Ovary (tissue), 9 donors: ENCODE measurements around the gene MTURN. TPM values are rescaled to one million over a fixed set of nuclear protein-coding genes. Genes with fewer than 3 reads are reported as not detected.
"Not testable (repeated sequence)": the region's sequence is repeated elsewhere in the genome, so short reads cannot be mapped to it uniquely, and the experiment has no call there.

Source experiments
- DNase-seq, 5 donors: peaks; one replicate each; pipeline ENCODE4 v3.0.0-alpha.2; 2019 to 2020
- H3K27ac ChIP-seq, 2 donors: fragments of 200-600 bp; one replicate each; pipeline versions ENCODE4 v1.5.1 to v1.8.0; 2019 to 2022
- H3K27me3 ChIP-seq: fragments of 200-600 bp; one replicate; pipeline ENCODE4 v1.8.0; 2022
- H3K36me3 ChIP-seq: fragments of 200-600 bp; sonication (generic); one replicate; pipeline ENCODE4 v1.5.1; 2019
- H3K4me1 ChIP-seq: one replicate; pipeline ENCODE4 v1.8.1; 2013; ENCODE audit warnings: mild to moderate bottlenecking, moderate library complexity; ENCODE audit not compliant: insufficient read depth
- H3K4me3 ChIP-seq: fragments of 200-600 bp; sonication (generic); one replicate; pipeline ENCODE4 v1.5.1; 2017
- H3K9me3 ChIP-seq, 2 donors: fragments of 200-600 bp in 1 of 2; sonication (generic) in 1 of 2; one replicate each; pipeline versions ENCODE4 v1.5.1 to v1.8.1; 2013 to 2019; ENCODE audit warnings: mild to moderate bottlenecking in 1 of 2, moderate library complexity in 1 of 2
- EP300 ChIP-seq: sonication (generic); formaldehyde crosslinking; IDR thresholded peaks from one replicate; pipeline ENCODE4 v1.6.1; 2017; ENCODE audit warnings: antibody characterized with exemption
- POLR2A ChIP-seq: fragments of 450-650 bp; IDR thresholded peaks from one replicate; pipeline ENCODE4 v1.6.1; 2017; ENCODE audit warnings: antibody characterized with exemption, mild to moderate bottlenecking, moderate library complexity
- WGBS, 3 donors: extraction: QIAGEN DNeasy Blood & Tissue Kit in 1 of 3; methylation state at CpG; one replicate each; pipeline versions ENCODE4 v1.1.5 to v1.1.7; 2013 to 2017; 5-methylcytosine and 5-hydroxymethylcytosine counted together
- intact Hi-C, 4 donors: fragments of 100-400 bp; cut with DNase I; formaldehyde crosslinking; loops; one replicate each; pipeline versions ENCODE4 v1.11.0 to v1.15.1; 2022 to 2023
- polyA plus RNA-seq, 2 donors: library from polyadenylated mRNA; stranded (reverse); fragments of 200-250 nt in 1 of 2; fragments of 350-450 nt in 1 of 2; fragmentation: Illumina TruSeq in 1 of 2; extraction: RNeasy Lipid Tissue Mini Kit (QIAGEN cat#74804) in 1 of 2; gene quantifications; one replicate each; pipeline ENCODE4 v1.2.3, GENCODE V29; 2013 to 2014
- total RNA-seq, 7 donors: library from RNA; depleted of rRNA in 2 of 7; stranded (reverse); fragments of >200 nt in 2 of 7; fragmentation: NEBNext Ultra II Directional in 3 of 7; extraction: Animal tissue kit (Norgen Biotek cat#: 25700) in 3 of 7; gene quantifications; one replicate each; pipeline versions ENCODE4 v1.1.0 to v1.2.4, GENCODE V29; 2016 to 2023
- TF ChIP-seq, protein P1 (sequence below), 3 donors: fragments of 450-650 bp in 2 of 3; fragments of 200-600 bp in 1 of 3; IDR thresholded peaks; one replicate each; pipeline versions ENCODE4 v1.5.1 to v1.8.0; 2016 to 2022; ENCODE audit warnings: antibody characterized with exemption in 3 of 3, mild to moderate bottlenecking in 1 of 3
- donor health status: DM: no; HTN: no; CAD: no; lungs with moderate emphysema.
- donor health status: DM: no; HTN: no; CAD: no.
- donor health status: Bipolar disorder and iron deficiency.
- donor health status: DM: yes; HTN: yes; CAD: no.
- donor health status: DM: no; HTN: no; CAD: no.
- donor health status: DM: yes; HTN: yes; CAD: no.

The MTURN gene
- total and polyA plus RNA-seq, 9 donors: 14.7 to 65.1 (median 40.4) TPM

- Histone ChIP-seq H3K27ac (no peak overlapping the region), H3K4me3 (no peak overlapping the region), H3K4me1 (no peaks in the 10 kb centered on the region), H3K36me3 (no peaks in the 10 kb centered on the region), H3K9me3 (no peaks in the 10 kb centered on the region), H3K27me3 (no peaks in the 10 kb centered on the region)
- intact Hi-C loops: no loop called here
- DNase-seq: no peak
- TF ChIP-seq POLR2A (no peak), EP300 (no peak)
- TF ChIP-seq, protein P1, sequence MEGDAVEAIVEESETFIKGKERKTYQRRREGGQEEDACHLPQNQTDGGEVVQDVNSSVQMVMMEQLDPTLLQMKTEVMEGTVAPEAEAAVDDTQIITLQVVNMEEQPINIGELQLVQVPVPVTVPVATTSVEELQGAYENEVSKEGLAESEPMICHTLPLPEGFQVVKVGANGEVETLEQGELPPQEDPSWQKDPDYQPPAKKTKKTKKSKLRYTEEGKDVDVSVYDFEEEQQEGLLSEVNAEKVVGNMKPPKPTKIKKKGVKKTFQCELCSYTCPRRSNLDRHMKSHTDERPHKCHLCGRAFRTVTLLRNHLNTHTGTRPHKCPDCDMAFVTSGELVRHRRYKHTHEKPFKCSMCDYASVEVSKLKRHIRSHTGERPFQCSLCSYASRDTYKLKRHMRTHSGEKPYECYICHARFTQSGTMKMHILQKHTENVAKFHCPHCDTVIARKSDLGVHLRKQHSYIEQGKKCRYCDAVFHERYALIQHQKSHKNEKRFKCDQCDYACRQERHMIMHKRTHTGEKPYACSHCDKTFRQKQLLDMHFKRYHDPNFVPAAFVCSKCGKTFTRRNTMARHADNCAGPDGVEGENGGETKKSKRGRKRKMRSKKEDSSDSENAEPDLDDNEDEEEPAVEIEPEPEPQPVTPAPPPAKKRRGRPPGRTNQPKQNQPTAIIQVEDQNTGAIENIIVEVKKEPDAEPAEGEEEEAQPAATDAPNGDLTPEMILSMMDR (IDR thresholded peaks at IDR 0.05): no peak
- 80 to 86% (median 82%) methylated on average over 3 of the region's 3 CpGs for WGBS, 3 donors
These were observed 44.7 kb upstream of the MTURN start for GRCh38 chr7:30090111-30090510.

- DNase-seq: no peak
- intact Hi-C loops: no loop called here
- Histone ChIP-seq H3K9me3 (no peaks in the 10 kb centered on the region), H3K27ac (no peak overlapping the region), H3K4me3 (no peak overlapping the region), H3K4me1 (no peaks in the 10 kb centered on the region), H3K36me3 (no peaks in the 10 kb centered on the region), H3K27me3 (no peaks in the 10 kb centered on the region)
- no peak for TF ChIP-seq POLR2A
- WGBS, 3 donors: 41 to 62% (median 52%) methylated on average over 2 of the region's 2 CpGs
These were observed 43.3 kb upstream of the MTURN start for GRCh38 chr7:30091491-30091912.

DNA sequence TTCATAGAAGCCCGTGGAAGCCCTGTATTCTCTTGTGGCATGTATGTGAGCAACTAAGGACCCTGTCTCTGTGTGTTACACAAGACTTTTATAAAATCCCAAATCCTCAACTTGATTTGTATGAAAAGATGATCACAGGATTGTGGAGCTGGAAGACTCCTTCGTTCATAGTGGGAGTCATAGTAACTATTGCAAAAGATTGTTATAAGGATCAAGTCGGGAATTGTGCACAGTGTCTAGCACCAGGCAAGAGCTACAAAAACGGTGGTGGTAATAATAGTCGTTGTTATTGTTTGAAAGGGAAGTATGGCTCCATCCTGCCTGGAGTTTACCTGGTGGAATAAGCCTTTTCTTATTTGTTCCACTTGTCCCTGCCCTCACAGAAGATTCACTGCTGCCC, 42.8 kb upstream of the MTURN start:
- intact Hi-C loops: no loop called here
- DNase-seq: no peak
- no peak overlapping the region for H3K4me3 ChIP-seq
- 91 to 94% (median 93%) methylated on average over 5 of the region's 5 CpGs for WGBS, 3 donors
- TF ChIP-seq POLR2A (no peak), EP300 (no peak)
- TF ChIP-seq, protein P1 (IDR thresholded peaks at IDR 0.05): no peak
- no peaks in the 10 kb centered on the region for H3K36me3 ChIP-seq
- H3K27ac ChIP-seq: no peak overlapping the region
- no peaks in the 10 kb centered on the region for H3K4me1 ChIP-seq
- H3K9me3 ChIP-seq: no peaks in the 10 kb centered on the region
- no peaks in the 10 kb centered on the region for H3K27me3 ChIP-seq

DNA sequence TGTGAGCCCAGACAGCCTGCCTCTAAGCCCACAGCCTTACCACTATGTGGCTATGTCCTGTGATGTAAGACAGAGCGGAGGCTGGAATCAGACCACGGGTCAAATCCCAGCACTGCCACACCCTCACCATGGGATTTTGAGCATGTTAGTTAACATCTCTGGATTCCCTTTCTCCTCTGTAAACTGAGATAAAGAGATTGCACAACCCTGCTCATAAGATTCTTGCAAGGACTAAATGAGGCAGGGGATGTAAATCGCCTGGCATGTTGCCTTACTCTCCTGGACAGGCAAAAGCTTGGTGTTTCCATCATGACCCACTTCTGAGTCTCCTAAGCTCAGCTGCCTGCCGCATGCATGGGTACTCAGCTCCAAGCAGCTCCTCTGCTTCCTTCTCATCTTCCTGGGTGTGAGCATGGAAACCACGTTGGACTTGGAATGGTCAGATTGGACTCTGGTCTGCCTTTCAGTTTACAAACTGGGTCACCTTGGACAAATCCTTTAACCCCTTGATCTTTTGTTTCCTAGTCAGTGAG, 41.3 kb upstream of the MTURN start:
- WGBS, 3 donors: 82 to 91% (median 86%) methylated on average over 5 of the region's 5 CpGs
- Histone ChIP-seq H3K27ac (no peak overlapping the region), H3K36me3 (no peaks in the 10 kb centered on the region), H3K4me3 (no peak overlapping the region), H3K27me3 (no peaks in the 10 kb centered on the region), H3K9me3 (no peaks in the 10 kb centered on the region), H3K4me1 (no peaks in the 10 kb centered on the region)
- TF ChIP-seq EP300: no peak
- TF ChIP-seq POLR2A: no peak
- TF ChIP-seq, protein P1 (IDR thresholded peaks at IDR 0.05): no peak
- no peak for DNase-seq
- intact Hi-C loops: no loop called here

DNA sequence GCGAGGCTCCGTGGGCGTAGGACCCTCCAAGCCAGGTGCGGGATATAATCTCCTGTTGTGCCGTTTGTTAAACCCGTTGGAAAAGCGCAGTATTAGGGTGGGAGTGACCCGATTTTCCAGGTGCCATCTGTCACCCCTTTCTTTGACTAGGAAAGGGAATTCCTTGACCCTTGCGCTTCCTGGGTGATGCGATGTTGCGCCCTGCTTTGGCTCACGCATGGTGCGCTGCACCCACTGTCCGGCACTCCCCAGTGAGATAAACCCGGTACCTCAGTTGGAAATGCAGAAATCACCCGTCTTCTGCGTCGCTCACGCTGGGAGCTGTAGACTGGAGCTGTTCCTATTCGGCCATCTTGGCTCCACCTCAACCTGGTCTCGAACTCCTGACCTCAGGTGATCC, 36.2 kb upstream of the MTURN start:
- intact Hi-C loops, H3K27me3 ChIP-seq, H3K4me3 ChIP-seq, H3K9me3 ChIP-seq, DNase-seq, H3K27ac ChIP-seq, H3K36me3 ChIP-seq, H3K4me1 ChIP-seq: not testable (repeated sequence)
- WGBS, 3 donors: 92 to 97% (median 96%) methylated on average over 21 of the region's 21 CpGs
